Thoracic aorta (tissue), 2 donors: ENCODE results near the gene ZMIZ1. TPM values are rescaled to one million over a fixed set of nuclear protein-coding genes. Genes with fewer than 3 reads are reported as not detected.

Experiments used
- ATAC-seq: fragments of 150-250 bp; one replicate; pipeline ENCODE4 v1.8.0; 2017; ENCODE audit warnings: low read depth; ENCODE audit not compliant: insufficient number of reproducible peaks, low FRiP score
- DNase-seq: peaks from one replicate; pipeline ENCODE4 v3.0.0-alpha.2; 2020; ENCODE audit warnings: low spot score
- H3K27ac ChIP-seq, 2 donors: fragments of 200-600 bp; sonication (generic); 1 replicate in 1 of 2; 2 replicates in 1 of 2; pipeline ENCODE4 v1.5.1; 2016; ENCODE audit warnings: mild to moderate bottlenecking in 2 of 2, moderate library complexity in 2 of 2
- H3K27me3 ChIP-seq: fragments of 200-600 bp; sonication (generic); replicated peaks from 2 replicates; pipeline ENCODE4 v1.6.0; 2016; ENCODE audit warnings: mild to moderate bottlenecking; ENCODE audit not compliant: insufficient read depth
- H3K36me3 ChIP-seq: fragments of 200-600 bp; sonication (generic); one replicate; pipeline ENCODE4 v1.5.1; 2016
- H3K4me1 ChIP-seq, 2 donors: fragments of 200-600 bp; sonication (generic); 1 replicate in 1 of 2; 2 replicates in 1 of 2; pipeline versions ENCODE4 v1.5.1 to v1.6.0; 2016; ENCODE audit warnings: low read depth in 2 of 2, mild to moderate bottlenecking in 1 of 2; ENCODE audit not compliant: control insufficient read depth in 1 of 2
- H3K4me3 ChIP-seq: fragments of 200-600 bp; sonication (generic); 2 replicates; pipeline ENCODE4 v1.5.1; 2016; ENCODE audit warnings: mild to moderate bottlenecking
- H3K9me3 ChIP-seq: fragments of 200-600 bp; sonication (generic); 2 replicates; pipeline ENCODE4 v1.5.1; 2016
- CTCF ChIP-seq: fragments of 200-600 bp; sonication (generic); IDR thresholded peaks from one replicate; pipeline ENCODE4 v1.5.1; 2019; ENCODE audit warnings: antibody characterized with exemption
- total RNA-seq, 2 donors: library from RNA; depleted of rRNA; stranded (reverse); fragments of >200 nt; gene quantifications; one replicate each; pipeline versions ENCODE4 v1.1.0 to v1.2.3, GENCODE V29; 2016

The ZMIZ1 gene
- total RNA-seq, 2 donors from 2014 or later = 57.8 to 81.6 TPM

GRCh38 chr10:79092292-79092896, 23.6 kb downstream of the ZMIZ1 start:
- H3K27ac ChIP-seq = no peak overlapping the region
- no peak overlapping the region for H3K4me3 ChIP-seq
- H3K4me1 ChIP-seq = peaks cover 30 to 56% of the 10 kb centered on the region in 2 donors
- no peak for TF ChIP-seq CTCF
- no peaks in the 10 kb centered on the region for H3K9me3 ChIP-seq
- no peaks in the 10 kb centered on the region for H3K27me3 ChIP-seq
- ATAC-seq (no peak), DNase-seq (no peak)
- H3K36me3 ChIP-seq = no peaks in the 10 kb centered on the region

- Histone ChIP-seq H3K27ac (peak overlapping the region; percentile 35 to 82), H3K27me3 (no peaks in the 10 kb centered on the region), H3K4me1 (peaks cover 32 to 56% of the 10 kb centered on the region in 2 donors), H3K36me3 (no peaks in the 10 kb centered on the region), H3K9me3 (no peaks in the 10 kb centered on the region), H3K4me3 (peak overlapping the region; percentile 54)
- no peak for TF ChIP-seq CTCF
- DNase-seq (no peak), ATAC-seq (peak; percentile 50)
These were observed 25.1 kb downstream of the ZMIZ1 start for GRCh38 chr10:79093658-79094411.

GRCh38 chr10:79094412-79095175, 25.8 kb downstream of the ZMIZ1 start:
- peak overlapping the region; percentile 35 to 82 for H3K27ac ChIP-seq
- no peaks in the 10 kb centered on the region for H3K36me3 ChIP-seq
- H3K4me3 ChIP-seq = peak overlapping the region; percentile 54
- peaks cover 32 to 63% of the 10 kb centered on the region in 2 donors for H3K4me1 ChIP-seq
- no peak for TF ChIP-seq CTCF
- no peaks in the 10 kb centered on the region for H3K27me3 ChIP-seq
- DNase-seq (no peak), ATAC-seq (no peak)
- no peaks in the 10 kb centered on the region for H3K9me3 ChIP-seq

GRCh38 chr10:79095316-79095715, 26.6 kb downstream of the ZMIZ1 start:
- no peak overlapping the region for H3K4me3 ChIP-seq
- H3K36me3 ChIP-seq = no peaks in the 10 kb centered on the region
- H3K9me3 ChIP-seq = no peaks in the 10 kb centered on the region
- no peak for ATAC-seq
- H3K4me1 ChIP-seq = peaks cover 32 to 65% of the 10 kb centered on the region in 2 donors
- TF ChIP-seq CTCF = no peak
- H3K27ac ChIP-seq = peak overlapping the region in 1 of 2 donors; percentile 82
- no peaks in the 10 kb centered on the region for H3K27me3 ChIP-seq
- DNase-seq = no peak

GRCh38 chr10:79096514-79096913, 27.7 kb downstream of the ZMIZ1 start:
- peaks cover 35 to 70% of the 10 kb centered on the region in 2 donors for H3K4me1 ChIP-seq
- TF ChIP-seq CTCF = no peak
- no peak overlapping the region for H3K4me3 ChIP-seq

More at GRCh38 chr10:79096514-79096913, 27.7 kb downstream of the ZMIZ1 start:
- no peaks in the 10 kb centered on the region for H3K36me3 ChIP-seq
- no peak for DNase-seq
- no peaks in the 10 kb centered on the region for H3K27me3 ChIP-seq
- no peak for ATAC-seq
- H3K27ac ChIP-seq = no peak overlapping the region
- no peaks in the 10 kb centered on the region for H3K9me3 ChIP-seq
